OCI-LY1 (cell line): ENCODE data around the gene GRID2.

ENCODE experiments used
- H2AFZ ChIP-seq: fragments of 200-600 bp; sonication (generic), shearing (Covaris generic); 2 replicates; pipeline ENCODE4 v1.6.0; 2014; ENCODE audit warnings: antibody characterized with exemption, mild to moderate bottlenecking, low read length
- H3F3A ChIP-seq: fragments of 200-600 bp; sonication (generic), shearing (Covaris generic); 2 replicates; pipeline ENCODE4 v1.6.0; 2014; ENCODE audit warnings: mild to moderate bottlenecking, antibody characterized with exemption, low read length, moderate library complexity; ENCODE audit not compliant: insufficient read depth
- H3K27ac ChIP-seq: fragments of 200-600 bp; sonication (generic); 2 replicates; pipeline ENCODE4 v1.5.1; 2014; ENCODE audit warnings: low read length, mixed run types, mild to moderate bottlenecking, low read depth; ENCODE audit not compliant: poor library complexity, severe bottlenecking
- H3K27me3 ChIP-seq: fragments of 200-600 bp; sonication (generic); 2 replicates; pipeline ENCODE4 v1.6.0; 2014; ENCODE audit warnings: antibody characterized with exemption, mild to moderate bottlenecking, low read length, moderate library complexity; ENCODE audit not compliant: insufficient read depth
- H3K36me3 ChIP-seq: fragments of 200-600 bp; sonication (generic); 2 replicates; pipeline ENCODE4 v1.6.1; 2014; ENCODE audit warnings: mild to moderate bottlenecking, antibody characterized with exemption, low read length, moderate library complexity, mixed read lengths; ENCODE audit not compliant: insufficient read depth
- H3K4me1 ChIP-seq: fragments of 200-600 bp; sonication (generic); 2 replicates; pipeline ENCODE4 v1.5.1; 2014; ENCODE audit warnings: mild to moderate bottlenecking, low read length, moderate library complexity; ENCODE audit not compliant: insufficient read depth, severe bottlenecking
- H3K4me2 ChIP-seq: fragments of 200-600 bp; sonication (generic), shearing (Covaris generic); 2 replicates; pipeline ENCODE4 v1.6.1; 2014; ENCODE audit warnings: low read length
- H3K4me3 ChIP-seq: fragments of 200-600 bp; sonication (generic); 2 replicates; pipeline ENCODE4 v1.5.1; 2014; ENCODE audit warnings: low read length, low read depth, mild to moderate bottlenecking, mixed read lengths; ENCODE audit not compliant: poor library complexity, severe bottlenecking
- H3K79me2 ChIP-seq: fragments of 200-600 bp; shearing (Covaris generic); 2 replicates; pipeline ENCODE4 v1.6.1; 2016; ENCODE audit warnings: mixed run types, low read length, mixed read lengths; ENCODE audit not compliant: insufficient read depth
- H3K9ac ChIP-seq: fragments of 200-600 bp; sonication (generic), shearing (Covaris generic); 2 replicates; pipeline ENCODE4 v1.6.1; 2014; ENCODE audit warnings: mild to moderate bottlenecking, low read length, mixed read lengths
- H3K9me2 ChIP-seq: fragments of 200-600 bp; sonication (generic), shearing (Covaris generic); 2 replicates; pipeline ENCODE4 v1.6.1; 2014; ENCODE audit warnings: low read depth, mild to moderate bottlenecking, low read length, mixed read lengths
- H3K9me3 ChIP-seq: fragments of 200-600 bp; shearing (Covaris generic); 2 replicates; pipeline ENCODE4 v1.6.1; 2014; ENCODE audit warnings: low read length, mixed read lengths
- H4K20me1 ChIP-seq: fragments of 200-600 bp; sonication (generic), shearing (Covaris generic); 2 replicates; pipeline ENCODE4 v1.6.0; 2016; ENCODE audit warnings: mild to moderate bottlenecking, low read length; ENCODE audit not compliant: insufficient read depth
- EZH2 ChIP-seq: fragments of 200-600 bp; sonication (generic), shearing (Covaris generic); IDR thresholded peaks from 2 replicates; pipeline ENCODE4 v1.8.0; 2017; ENCODE audit warnings: borderline replicate concordance, mixed run types, mild to moderate bottlenecking, antibody characterized with exemption, low read length, moderate library complexity, mixed read lengths
- TF ChIP-seq, protein P1 (sequence below): fragments of 200-600 bp; sonication (generic), shearing (Covaris generic); IDR thresholded peaks from 2 replicates; pipeline ENCODE4 v1.5.1; 2017; ENCODE audit warnings: mild to moderate bottlenecking, antibody characterized with exemption, low read length, moderate library complexity, mixed read lengths

GRID2 gene

DNA sequence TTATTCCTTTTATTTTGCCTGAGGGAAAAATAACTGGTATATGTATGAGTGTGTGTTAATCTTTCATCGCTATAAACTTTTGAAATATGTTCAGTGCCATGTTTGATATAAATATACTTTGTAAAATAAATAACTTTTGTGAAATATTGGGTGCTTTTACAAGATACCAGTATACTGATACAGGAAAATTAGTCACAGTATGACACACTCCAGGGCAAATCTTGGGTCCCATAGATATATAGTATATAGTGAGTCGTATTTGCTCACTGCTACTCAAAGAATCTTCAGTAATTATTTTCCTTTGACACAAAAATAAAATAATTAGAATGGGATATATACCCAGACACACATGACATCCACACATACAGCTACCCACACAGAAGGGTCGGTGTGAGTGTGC, 472.3 kb downstream of the GRID2 start:
- no peak overlapping the region for H3K27ac ChIP-seq
- H3F3A ChIP-seq: no peaks in the 10 kb centered on the region
- no peak overlapping the region for H3K4me2 ChIP-seq
- H3K9me2 ChIP-seq: no peaks in the 10 kb centered on the region
- H3K9ac ChIP-seq: no peak overlapping the region
- H4K20me1 ChIP-seq: no peaks in the 10 kb centered on the region
- no peak for TF ChIP-seq EZH2
- TF ChIP-seq, protein P1, sequence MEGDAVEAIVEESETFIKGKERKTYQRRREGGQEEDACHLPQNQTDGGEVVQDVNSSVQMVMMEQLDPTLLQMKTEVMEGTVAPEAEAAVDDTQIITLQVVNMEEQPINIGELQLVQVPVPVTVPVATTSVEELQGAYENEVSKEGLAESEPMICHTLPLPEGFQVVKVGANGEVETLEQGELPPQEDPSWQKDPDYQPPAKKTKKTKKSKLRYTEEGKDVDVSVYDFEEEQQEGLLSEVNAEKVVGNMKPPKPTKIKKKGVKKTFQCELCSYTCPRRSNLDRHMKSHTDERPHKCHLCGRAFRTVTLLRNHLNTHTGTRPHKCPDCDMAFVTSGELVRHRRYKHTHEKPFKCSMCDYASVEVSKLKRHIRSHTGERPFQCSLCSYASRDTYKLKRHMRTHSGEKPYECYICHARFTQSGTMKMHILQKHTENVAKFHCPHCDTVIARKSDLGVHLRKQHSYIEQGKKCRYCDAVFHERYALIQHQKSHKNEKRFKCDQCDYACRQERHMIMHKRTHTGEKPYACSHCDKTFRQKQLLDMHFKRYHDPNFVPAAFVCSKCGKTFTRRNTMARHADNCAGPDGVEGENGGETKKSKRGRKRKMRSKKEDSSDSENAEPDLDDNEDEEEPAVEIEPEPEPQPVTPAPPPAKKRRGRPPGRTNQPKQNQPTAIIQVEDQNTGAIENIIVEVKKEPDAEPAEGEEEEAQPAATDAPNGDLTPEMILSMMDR: no peak
- H3K79me2 ChIP-seq: no peaks in the 10 kb centered on the region
- no peak overlapping the region for H3K4me3 ChIP-seq
- H3K9me3 ChIP-seq: no peaks in the 10 kb centered on the region
- no peaks in the 10 kb centered on the region for H3K27me3 ChIP-seq
- no peak overlapping the region for H2AFZ ChIP-seq
- H3K4me1 ChIP-seq: no peaks in the 10 kb centered on the region
- no peaks in the 10 kb centered on the region for H3K36me3 ChIP-seq

DNA sequence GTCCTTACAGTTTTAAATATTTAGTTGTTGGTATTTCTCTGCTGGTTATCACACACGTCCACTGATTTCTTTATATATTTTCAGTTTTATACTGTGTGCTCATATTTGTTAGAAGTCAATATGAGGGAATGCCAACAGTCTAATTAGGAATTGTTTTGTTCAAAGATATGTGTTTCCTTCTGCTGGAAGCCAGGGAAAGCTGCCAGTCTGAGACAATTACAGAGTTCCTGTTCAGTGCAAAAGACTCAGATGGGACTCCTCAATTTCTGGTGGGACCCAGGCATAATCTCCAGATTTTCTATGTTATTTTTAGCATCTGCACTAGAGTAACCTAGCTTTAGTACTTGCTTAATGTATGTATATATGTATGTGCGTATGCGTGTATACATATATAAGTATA, 486.0 kb downstream of the GRID2 start:
- Histone ChIP-seq H3K27ac (no peak overlapping the region), H3K9me2 (no peaks in the 10 kb centered on the region), H3K9ac (no peak overlapping the region), H3K4me2 (no peak overlapping the region), H3K9me3 (no peaks in the 10 kb centered on the region), H3K27me3 (no peaks in the 10 kb centered on the region), H3K4me1 (no peaks in the 10 kb centered on the region), H4K20me1 (no peaks in the 10 kb centered on the region), H3F3A (no peaks in the 10 kb centered on the region), H3K36me3 (no peaks in the 10 kb centered on the region), H2AFZ (no peak overlapping the region), H3K4me3 (no peak overlapping the region), H3K79me2 (no peaks in the 10 kb centered on the region)
- TF ChIP-seq, protein P1: no peak

DNA sequence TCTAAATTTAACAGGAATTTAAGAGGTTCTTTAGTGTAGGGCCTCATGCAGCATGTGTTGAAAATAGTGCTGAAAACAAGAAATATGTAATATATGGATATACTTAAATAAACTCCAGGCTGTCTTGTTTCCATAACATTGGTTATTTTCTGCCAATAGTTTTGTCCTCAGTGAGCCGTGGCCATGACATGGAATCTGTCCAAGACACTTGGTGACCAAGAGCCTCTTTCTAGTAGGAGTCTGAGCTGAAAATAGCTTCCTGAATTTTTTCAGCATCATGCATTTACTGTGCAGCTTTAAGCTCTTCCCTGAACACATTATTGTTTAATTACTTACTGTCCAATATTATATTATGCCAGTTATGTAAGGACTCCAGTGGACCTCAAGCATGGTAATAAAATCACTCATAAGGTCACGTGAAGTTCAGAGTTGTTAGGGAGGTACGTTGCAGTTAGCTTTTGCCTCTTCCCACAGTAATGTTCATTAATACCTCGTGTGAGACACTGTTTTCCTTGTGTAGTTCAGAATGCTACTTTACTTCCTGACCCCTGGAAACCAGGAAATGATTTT, 488.2 kb downstream of the GRID2 start:
- Histone ChIP-seq H3K27ac (no peak overlapping the region), H3K9ac (no peak overlapping the region), H4K20me1 (no peaks in the 10 kb centered on the region), H3K79me2 (no peaks in the 10 kb centered on the region), H2AFZ (no peak overlapping the region), H3K9me2 (no peaks in the 10 kb centered on the region), H3K4me2 (no peak overlapping the region), H3K9me3 (no peaks in the 10 kb centered on the region), H3K27me3 (no peaks in the 10 kb centered on the region), H3K36me3 (no peaks in the 10 kb centered on the region), H3K4me3 (no peak overlapping the region), H3F3A (no peaks in the 10 kb centered on the region), H3K4me1 (no peaks in the 10 kb centered on the region)
- no peak for TF ChIP-seq EZH2
- TF ChIP-seq, protein P1: no peak
